ENCODE data around the gene SH3TC2.

Gene SH3TC2

GRCh38 chr5:148967783-148968182 is 95.1 kb downstream of the SH3TC2 start:
- DNase-seq, result no peak

- no peak for DNase-seq
Measured at GRCh38 chr5:148966938-148967337, 95.9 kb downstream of the SH3TC2 start.

- no peak for DNase-seq
Measured at GRCh38 chr5:148966348-148966747, 96.5 kb downstream of the SH3TC2 start.

GRCh38 chr5:148965511-148966265 is 97.2 kb downstream of the SH3TC2 start:
- DNase-seq, result no peak

GRCh38 chr5:148963664-148964063 is 99.2 kb downstream of the SH3TC2 start:
- DNase-seq, result no peak

GRCh38 chr5:148962761-148963324 is 100.0 kb downstream of the SH3TC2 start:
- DNase-seq, result no peak

- no peak for DNase-seq
Measured at GRCh38 chr5:148962200-148962550, 100.7 kb downstream of the SH3TC2 start.

GRCh38 chr5:148961261-148962199 is 101.3 kb downstream of the SH3TC2 start:
- no peak for DNase-seq

GRCh38 chr5:148960070-148960769 is 102.6 kb downstream of the SH3TC2 start:
- no peak for DNase-seq

- DNase-seq, result peak; percentile 19
Measured at GRCh38 chr5:148957591-148958202, 105.2 kb downstream of the SH3TC2 start.

- DNase-seq, result no peak
Measured at GRCh38 chr5:148956477-148957385, 106.1 kb downstream of the SH3TC2 start.
